ENCODE results near the gene CAMTA1.

CAMTA1 gene

DNA sequence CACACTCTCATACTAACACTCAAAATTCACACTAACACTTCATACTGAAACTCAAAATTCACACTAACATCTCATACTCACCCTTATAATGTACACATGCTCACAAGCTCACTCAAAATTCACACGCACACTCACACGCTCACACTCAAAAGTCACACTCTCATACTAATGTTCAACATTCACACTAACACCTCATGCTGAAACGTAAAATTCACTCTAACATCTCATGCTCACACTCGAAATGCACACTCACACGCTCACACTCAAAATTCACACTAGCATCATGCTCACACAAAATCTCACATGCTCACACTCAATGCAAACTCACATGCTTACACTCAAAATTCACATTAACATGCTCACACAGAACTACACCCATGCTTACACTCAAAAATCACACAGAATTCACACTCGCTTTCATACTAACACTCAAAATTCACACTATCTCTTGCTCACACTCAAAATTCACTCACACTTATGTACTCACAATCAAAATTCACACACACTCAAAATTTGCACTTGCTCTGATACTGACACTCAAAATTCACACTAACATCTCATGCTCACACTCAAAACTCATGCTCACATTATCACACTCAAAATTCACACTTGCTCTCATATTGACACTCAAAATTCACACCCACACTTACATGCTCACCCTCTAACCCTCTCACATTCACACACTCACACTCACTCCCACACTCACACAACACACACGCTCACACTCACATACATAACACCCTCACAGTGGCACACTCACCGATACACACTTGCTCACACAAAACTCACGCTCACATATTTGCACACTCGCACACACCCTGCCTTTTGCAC, 721.4 kb downstream of the CAMTA1 start:
- Histone ChIP-seq H2AFZ (ENCODE audit: low read depth, low read length, severe bottlenecking) (no peak overlapping the region), H3K9me2 (replicated peaks; ENCODE audit: insufficient read depth, low read length) (no peaks in the 10 kb centered on the region), H3K27me3 (ENCODE audit: low read length) (no peaks in the 10 kb centered on the region), H3K9ac (ENCODE audit: low read length) (no peak overlapping the region), H3K79me2 (ENCODE audit: insufficient read depth, low read length) (no peaks in the 10 kb centered on the region), H3K36me3 (ENCODE audit: low read length) (no peaks in the 10 kb centered on the region), H3K9me3 (ENCODE audit: insufficient read depth, low read length) (no peaks in the 10 kb centered on the region), H4K20me1 (ENCODE audit: low read depth, low read length) (no peaks in the 10 kb centered on the region), H3F3A (ENCODE audit: insufficient read depth) (no peaks in the 10 kb centered on the region), H3K27ac (ENCODE audit: low read depth, low read length) (no peak overlapping the region), H3K4me2 (ENCODE audit: low read depth, low read length, poor library complexity, severe bottlenecking) (no peak overlapping the region), H3K4me3 (ENCODE audit: insufficient read depth, low read length, poor library complexity, severe bottlenecking) (no peak overlapping the region)
- TF ChIP-seq, protein P1, sequence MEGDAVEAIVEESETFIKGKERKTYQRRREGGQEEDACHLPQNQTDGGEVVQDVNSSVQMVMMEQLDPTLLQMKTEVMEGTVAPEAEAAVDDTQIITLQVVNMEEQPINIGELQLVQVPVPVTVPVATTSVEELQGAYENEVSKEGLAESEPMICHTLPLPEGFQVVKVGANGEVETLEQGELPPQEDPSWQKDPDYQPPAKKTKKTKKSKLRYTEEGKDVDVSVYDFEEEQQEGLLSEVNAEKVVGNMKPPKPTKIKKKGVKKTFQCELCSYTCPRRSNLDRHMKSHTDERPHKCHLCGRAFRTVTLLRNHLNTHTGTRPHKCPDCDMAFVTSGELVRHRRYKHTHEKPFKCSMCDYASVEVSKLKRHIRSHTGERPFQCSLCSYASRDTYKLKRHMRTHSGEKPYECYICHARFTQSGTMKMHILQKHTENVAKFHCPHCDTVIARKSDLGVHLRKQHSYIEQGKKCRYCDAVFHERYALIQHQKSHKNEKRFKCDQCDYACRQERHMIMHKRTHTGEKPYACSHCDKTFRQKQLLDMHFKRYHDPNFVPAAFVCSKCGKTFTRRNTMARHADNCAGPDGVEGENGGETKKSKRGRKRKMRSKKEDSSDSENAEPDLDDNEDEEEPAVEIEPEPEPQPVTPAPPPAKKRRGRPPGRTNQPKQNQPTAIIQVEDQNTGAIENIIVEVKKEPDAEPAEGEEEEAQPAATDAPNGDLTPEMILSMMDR (IDR thresholded peaks at IDR 0.05; ENCODE audit: insufficient read depth, low read length, poor library complexity, severe bottlenecking): no peak
- no peak for TF ChIP-seq EZH2phosphoT487 (conservative IDR thresholded peaks at IDR 0.05; ENCODE audit: low read length)

DNA sequence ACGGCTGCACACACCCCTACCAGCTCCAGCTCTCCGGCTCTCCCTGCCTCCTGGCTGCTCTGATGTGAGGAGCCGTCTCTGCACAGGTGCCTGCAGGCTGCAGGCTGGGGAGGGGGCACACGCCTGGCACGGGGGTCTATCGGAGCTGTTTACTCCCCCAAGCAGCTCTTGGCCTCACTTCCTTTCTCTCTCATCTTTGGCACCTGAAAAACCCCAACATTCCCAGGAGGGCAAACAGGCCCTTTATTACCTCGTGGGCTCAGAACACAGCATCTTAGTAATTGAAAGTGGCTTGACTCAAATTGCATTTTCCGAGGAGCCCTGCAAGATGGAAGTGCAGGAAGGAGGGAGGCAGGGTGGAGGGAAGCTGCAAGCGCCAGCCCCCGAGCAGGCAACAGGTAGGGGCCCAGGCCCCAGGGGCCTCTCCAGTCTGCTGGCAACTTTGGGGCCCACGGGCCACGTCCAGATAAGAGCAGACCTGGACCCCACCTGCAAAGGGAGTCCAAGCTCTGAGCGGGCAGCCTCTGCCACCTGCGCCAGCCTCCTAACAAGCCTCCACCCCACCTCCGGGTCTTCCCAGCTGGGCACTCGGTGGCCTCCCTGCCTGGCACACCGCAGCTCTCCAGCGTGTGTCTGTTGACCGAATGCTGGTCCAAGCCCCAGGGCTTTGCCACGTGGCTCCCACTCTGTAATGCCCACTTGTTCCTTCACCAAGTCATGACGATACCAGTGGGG, 722.2 kb downstream of the CAMTA1 start:
- Histone ChIP-seq H3F3A (ENCODE audit: insufficient read depth) (no peaks in the 10 kb centered on the region), H3K9me2 (replicated peaks; ENCODE audit: insufficient read depth, low read length) (no peaks in the 10 kb centered on the region), H3K79me2 (ENCODE audit: insufficient read depth, low read length) (no peaks in the 10 kb centered on the region), H3K4me3 (ENCODE audit: insufficient read depth, low read length, poor library complexity, severe bottlenecking) (no peak overlapping the region), H2AFZ (ENCODE audit: low read depth, low read length, severe bottlenecking) (no peak overlapping the region), H3K9ac (ENCODE audit: low read length) (no peak overlapping the region), H3K4me2 (ENCODE audit: low read depth, low read length, poor library complexity, severe bottlenecking) (no peak overlapping the region), H3K27ac (ENCODE audit: low read depth, low read length) (no peak overlapping the region), H3K27me3 (ENCODE audit: low read length) (no peaks in the 10 kb centered on the region), H3K9me3 (ENCODE audit: insufficient read depth, low read length) (no peaks in the 10 kb centered on the region), H3K36me3 (ENCODE audit: low read length) (no peaks in the 10 kb centered on the region), H4K20me1 (ENCODE audit: low read depth, low read length) (no peaks in the 10 kb centered on the region)
- no peak for TF ChIP-seq EZH2phosphoT487 (conservative IDR thresholded peaks at IDR 0.05; ENCODE audit: low read length)
- TF ChIP-seq, protein P1 (IDR thresholded peaks at IDR 0.05; ENCODE audit: insufficient read depth, low read length, poor library complexity, severe bottlenecking): no peak

DNA sequence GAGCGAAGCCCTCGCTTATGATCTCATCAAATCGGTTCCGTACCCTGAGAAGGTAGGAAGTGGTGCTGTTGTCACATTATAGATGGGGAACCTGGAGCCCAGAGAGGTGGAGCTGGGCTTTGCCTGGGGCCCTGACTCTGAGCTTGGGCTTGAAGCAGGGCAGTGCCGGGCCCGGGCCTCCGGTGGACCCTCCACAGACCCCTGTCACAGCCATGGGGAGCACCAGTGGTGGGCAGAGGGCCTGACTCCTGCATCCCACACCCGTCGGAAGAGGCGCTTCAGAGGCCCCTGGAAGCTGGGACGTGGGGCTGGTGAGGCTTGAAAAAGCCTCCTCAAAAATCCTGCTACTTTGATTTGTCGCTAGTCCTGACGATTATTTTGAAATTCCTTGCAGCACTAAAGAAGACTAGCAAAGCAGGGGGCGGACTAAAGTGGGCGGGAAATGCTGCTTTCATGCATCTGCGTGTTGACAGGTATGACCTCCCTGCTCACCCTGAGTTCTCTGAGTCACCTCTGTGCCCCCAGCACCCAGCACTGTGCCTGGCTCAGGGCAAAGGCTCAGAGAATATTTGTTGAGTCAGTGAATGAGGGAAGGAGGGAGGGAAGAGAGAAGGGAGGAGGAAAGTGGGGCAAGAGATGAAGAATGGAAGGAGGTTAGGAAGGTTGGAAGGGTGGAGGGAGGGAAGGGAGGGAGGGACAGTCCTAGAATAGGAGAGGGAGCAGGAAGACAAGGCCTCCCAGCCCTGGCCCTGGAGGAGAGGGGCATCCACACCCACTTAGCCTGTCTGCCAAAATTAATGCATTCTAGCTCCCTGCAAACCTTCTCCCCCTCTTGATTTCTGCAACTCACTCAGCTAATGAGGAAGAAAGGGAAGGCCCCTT, 723.0 kb downstream of the CAMTA1 start:
- no peaks in the 10 kb centered on the region for H3K9me2 ChIP-seq (replicated peaks; ENCODE audit: insufficient read depth, low read length)
- H2AFZ ChIP-seq (ENCODE audit: low read depth, low read length, severe bottlenecking): no peak overlapping the region

More for the DNA sequence above, 723.0 kb downstream of the CAMTA1 start:
- Histone ChIP-seq H3K4me2 (ENCODE audit: low read depth, low read length, poor library complexity, severe bottlenecking) (no peak overlapping the region), H3K9ac (ENCODE audit: low read length) (no peak overlapping the region), H3K36me3 (ENCODE audit: low read length) (no peaks in the 10 kb centered on the region), H3K79me2 (ENCODE audit: insufficient read depth, low read length) (no peaks in the 10 kb centered on the region), H3K27ac (ENCODE audit: low read depth, low read length) (no peak overlapping the region), H3K27me3 (ENCODE audit: low read length) (no peaks in the 10 kb centered on the region), H3K4me3 (ENCODE audit: insufficient read depth, low read length, poor library complexity, severe bottlenecking) (no peak overlapping the region), H3K9me3 (ENCODE audit: insufficient read depth, low read length) (no peaks in the 10 kb centered on the region), H4K20me1 (ENCODE audit: low read depth, low read length) (no peaks in the 10 kb centered on the region), H3F3A (ENCODE audit: insufficient read depth) (no peaks in the 10 kb centered on the region)
- TF ChIP-seq, protein P1 (IDR thresholded peaks at IDR 0.05; ENCODE audit: insufficient read depth, low read length, poor library complexity, severe bottlenecking): no peak
- TF ChIP-seq EZH2phosphoT487 (conservative IDR thresholded peaks at IDR 0.05; ENCODE audit: low read length): no peak

Data from SU-DHL-6 (cell line).